ENCODE data around the gene TIMM22.
A peak's percentile ranks its signal among the peaks of the same experiment; 100 is the strongest.
"Not testable (repeated sequence)": the region's sequence is repeated elsewhere in the genome, so short reads cannot be mapped to it uniquely, and the experiment has no call there.

TIMM22 gene

DNA sequence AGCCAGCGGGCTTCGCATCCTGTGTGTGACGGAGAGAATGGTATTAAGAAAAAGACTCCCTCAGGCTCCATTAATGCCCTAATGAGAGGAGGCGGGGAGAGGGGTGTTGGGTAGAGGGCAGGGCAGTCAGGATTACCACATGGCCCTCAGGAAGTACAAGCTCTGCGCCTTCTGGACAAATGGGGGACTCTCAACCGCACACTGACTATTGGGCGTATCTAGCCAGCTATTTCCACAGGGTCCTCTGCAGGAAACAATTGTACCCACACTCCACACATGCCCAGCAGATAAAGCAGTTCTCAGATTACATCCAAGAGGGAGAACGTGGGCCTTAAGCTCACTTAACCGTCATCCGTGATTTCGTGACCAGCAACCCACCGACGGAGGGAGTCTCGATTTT, 32.1 kb upstream of the TIMM22 start:
- TF ChIP-seq GATA1 (IDR thresholded peaks at IDR 0.05; ENCODE audit: low read depth, low read length) (no peak), POLR2A (IDR thresholded peaks at IDR 0.05; ENCODE audit: low read length) (no peak)
- no peak for DNase-seq

- no peak for TF ChIP-seq GATA1 (IDR thresholded peaks at IDR 0.05; ENCODE audit: low read depth, low read length)
- TF ChIP-seq POLR2A (IDR thresholded peaks at IDR 0.05; ENCODE audit: low read length) = no peak
- no peak for DNase-seq
These were observed 31.5 kb upstream of the TIMM22 start for GRCh38 chr17:965311-965989.

- TF ChIP-seq GATA1 (IDR thresholded peaks at IDR 0.05; ENCODE audit: low read depth, low read length) = no peak
- no peak for TF ChIP-seq POLR2A (IDR thresholded peaks at IDR 0.05; ENCODE audit: low read length)
- DNase-seq = no peak
These were observed 29.8 kb upstream of the TIMM22 start for GRCh38 chr17:967122-967521.

DNA sequence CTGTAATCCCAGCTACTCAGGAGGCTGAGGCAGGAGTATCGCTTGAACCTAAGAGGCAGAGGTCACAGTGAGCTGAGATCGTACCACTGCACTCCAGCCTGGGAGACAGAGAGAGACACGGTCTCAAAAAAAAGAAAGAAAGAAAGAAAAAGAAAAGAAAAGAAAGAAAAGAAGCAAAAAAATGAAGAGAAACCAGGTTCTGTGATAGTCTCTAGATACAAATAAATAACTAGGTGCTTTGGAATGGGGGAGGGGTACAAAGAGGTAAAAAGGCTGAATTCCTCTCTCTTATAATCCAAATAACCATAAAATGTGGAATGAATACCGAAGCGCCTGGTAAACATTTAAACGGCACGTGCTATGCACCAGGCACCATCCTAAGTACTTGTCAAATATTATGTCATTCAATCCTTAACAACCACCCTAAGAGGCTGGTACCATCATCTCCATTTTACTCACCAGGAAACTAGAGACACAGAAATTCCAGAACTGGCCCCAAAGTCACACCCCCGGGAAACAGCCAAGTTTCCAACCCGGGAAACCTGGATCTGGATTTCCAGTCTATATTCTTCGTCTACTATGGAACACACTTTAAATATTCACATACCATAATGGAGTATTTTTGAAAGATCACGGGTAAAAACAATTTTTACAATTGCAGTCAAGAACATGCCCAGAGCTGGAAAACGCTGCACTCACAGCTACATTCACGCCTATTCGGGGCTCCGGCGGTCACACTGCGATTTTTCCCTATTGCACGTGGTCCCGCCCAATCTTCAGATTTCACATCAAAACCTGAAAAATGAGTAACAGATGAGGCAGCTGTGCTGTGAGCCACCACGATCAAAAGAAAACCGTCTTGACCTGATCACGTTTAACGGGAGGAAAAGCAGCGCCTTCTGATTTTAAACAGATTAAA, 27.9 kb upstream of the TIMM22 start:
- DNase-seq = no peak
- TF ChIP-seq POLR2A (IDR thresholded peaks at IDR 0.05; ENCODE audit: low read length) (no peak), GATA1 (IDR thresholded peaks at IDR 0.05; ENCODE audit: low read depth, low read length) (no peak)

GRCh38 chr17:969811-970355, 27.0 kb upstream of the TIMM22 start:
- no peak for TF ChIP-seq GATA1 (IDR thresholded peaks at IDR 0.05; ENCODE audit: low read depth, low read length)
- no peak for TF ChIP-seq POLR2A (IDR thresholded peaks at IDR 0.05; ENCODE audit: low read length)
- peak in 1 of 2 experiments; percentile 26 for DNase-seq

GRCh38 chr17:970364-970763, 26.6 kb upstream of the TIMM22 start:
- DNase-seq = no peak
- TF ChIP-seq GATA1 (IDR thresholded peaks at IDR 0.05; ENCODE audit: low read depth, low read length) (no peak), POLR2A (IDR thresholded peaks at IDR 0.05; ENCODE audit: low read length) (no peak)

DNA sequence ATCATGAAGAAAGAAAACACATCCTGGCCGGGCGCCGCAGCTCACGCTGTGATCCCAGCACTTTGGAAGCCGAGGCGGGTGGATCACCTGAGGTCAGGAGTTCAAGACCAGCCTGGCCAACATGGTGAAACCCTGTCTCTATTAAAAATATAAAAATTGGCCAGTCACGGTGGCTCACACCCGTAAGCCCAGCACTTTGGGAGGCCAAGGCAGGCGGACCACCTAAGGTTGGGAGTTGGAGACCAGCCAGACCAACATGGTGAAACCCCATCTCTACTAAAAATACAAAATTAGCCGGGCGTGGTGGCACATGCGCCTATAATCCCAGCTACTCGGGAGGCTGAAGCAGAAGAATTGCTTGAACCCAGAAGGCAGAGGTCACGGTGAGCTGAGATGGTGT, 25.1 kb upstream of the TIMM22 start:
- not testable (repeated sequence) for DNase-seq

DNA sequence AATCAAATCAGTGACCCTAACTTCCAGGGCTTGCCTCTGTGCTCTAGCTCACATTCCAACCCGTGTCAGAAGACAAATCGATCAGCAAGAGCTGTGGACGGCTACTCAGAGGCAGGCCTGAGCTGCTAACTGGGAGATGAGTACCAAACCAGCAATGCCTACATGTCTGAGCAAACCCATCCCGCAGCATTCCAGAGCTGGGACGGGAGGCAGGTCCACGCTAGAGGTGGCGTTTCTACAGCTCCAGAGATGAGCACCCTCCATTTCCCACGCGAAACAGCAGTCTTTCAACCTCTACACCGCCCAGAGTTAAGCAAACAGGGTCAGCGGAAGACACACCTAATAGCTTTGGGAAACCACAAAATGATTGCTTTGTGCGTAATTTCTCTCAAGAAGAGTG, 23.9 kb upstream of the TIMM22 start:
- TF ChIP-seq GATA1 (IDR thresholded peaks at IDR 0.05; ENCODE audit: low read depth, low read length) (no peak), POLR2A (IDR thresholded peaks at IDR 0.05; ENCODE audit: low read length) (no peak)
- DNase-seq = no peak

DNA sequence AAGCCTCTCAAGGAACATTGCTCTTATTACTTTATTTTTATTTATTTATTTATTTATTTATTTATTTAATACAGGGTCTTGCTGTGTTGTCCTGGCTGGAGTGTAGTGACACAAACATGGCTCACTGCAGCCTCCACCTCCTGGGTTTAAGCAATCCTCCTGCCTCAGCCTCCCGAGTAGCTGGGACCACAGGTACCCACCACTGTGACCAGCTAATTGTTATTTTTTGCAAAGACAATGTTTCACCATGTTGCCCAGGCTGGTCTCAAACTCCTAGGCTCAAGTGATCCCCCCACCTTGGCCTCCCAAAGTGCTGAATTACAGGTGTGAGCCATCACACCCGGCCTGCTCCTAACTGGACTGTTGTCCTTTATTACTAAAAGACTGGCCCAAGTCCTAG, 22.2 kb upstream of the TIMM22 start:
- not testable (repeated sequence) for DNase-seq

- no peak for DNase-seq
- TF ChIP-seq POLR2A (IDR thresholded peaks at IDR 0.05; ENCODE audit: low read length) = no peak
- no peak for TF ChIP-seq GATA1 (IDR thresholded peaks at IDR 0.05; ENCODE audit: low read depth, low read length)
These were observed 21.5 kb upstream of the TIMM22 start for GRCh38 chr17:975371-975915.

- no peak for TF ChIP-seq GATA1 (IDR thresholded peaks at IDR 0.05; ENCODE audit: low read depth, low read length)
- TF ChIP-seq POLR2A (IDR thresholded peaks at IDR 0.05; ENCODE audit: low read length) = no peak
- no peak for DNase-seq
These were observed 20.6 kb upstream of the TIMM22 start for GRCh38 chr17:976312-976711.

DNA sequence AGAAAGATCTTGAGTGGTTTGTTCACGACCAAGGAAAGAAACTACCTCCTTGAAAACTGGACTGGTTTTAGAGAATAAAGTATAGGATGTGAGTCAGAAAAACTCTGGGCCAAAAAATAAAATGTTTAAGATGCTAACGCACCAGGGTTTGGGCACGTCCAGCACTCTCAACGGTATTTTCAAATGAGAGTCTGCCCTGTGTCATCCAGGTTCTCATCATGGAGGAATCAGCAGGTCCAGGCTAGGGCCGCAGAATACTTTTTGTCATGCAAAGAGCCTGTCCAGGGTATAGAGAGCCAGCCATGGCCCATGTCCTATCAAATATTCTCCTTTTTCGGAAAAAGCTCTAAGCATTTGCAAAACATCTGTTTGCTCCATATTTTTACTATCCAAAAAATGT, 19.8 kb upstream of the TIMM22 start:
- no peak for DNase-seq
- no peak for TF ChIP-seq POLR2A (IDR thresholded peaks at IDR 0.05; ENCODE audit: low read length)
- no peak for TF ChIP-seq GATA1 (IDR thresholded peaks at IDR 0.05; ENCODE audit: low read depth, low read length)

DNA sequence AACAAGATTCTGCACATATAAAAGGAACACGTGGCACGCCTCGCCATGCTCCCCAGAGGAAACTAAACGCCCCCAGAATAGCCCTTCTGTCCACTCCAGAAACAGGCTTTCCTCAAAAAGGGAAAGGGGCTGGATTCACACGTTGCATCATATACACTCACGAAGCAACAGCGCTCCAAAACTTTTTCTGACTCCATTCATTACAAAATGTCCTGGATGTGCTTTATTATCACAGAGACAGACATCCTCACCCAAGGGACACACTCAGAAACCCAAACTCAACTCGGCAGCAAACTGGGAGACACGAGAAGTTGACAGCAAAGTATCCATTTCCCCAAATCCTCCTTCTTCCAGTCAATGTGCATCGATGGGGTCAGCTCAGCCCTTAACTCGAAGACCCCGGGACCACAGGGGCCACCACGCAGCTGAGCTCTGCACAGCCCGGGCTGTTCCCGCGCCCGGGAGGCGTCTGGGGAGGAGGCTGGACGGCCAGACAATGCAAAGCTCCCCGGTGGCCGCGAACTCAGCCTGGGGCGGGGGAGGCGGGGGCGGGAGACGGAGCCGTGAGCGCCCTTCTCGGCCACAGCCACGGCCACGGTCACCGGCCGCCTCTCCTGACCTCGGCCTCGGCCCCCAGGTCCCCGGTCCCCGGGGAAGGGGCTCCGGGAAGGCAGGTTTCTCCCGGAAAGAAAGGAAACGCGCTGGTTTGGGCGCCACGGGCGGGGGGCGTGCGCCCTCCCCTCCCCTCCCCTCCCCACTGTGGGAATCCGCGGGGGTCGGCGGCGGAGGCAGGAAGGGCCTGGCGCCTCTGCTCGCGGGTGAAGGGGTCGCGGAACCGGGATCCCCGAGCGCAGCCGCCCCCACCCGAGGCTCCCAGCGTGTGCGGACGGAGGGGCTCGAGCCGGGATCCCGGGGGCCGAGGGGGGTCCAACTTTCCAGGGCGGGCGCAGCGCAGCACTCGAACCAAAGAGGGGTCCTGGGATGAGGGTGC, 18.5 kb upstream of the TIMM22 start:
- no peak for TF ChIP-seq GATA1 (IDR thresholded peaks at IDR 0.05; ENCODE audit: low read depth, low read length)
- no peak for TF ChIP-seq POLR2A (IDR thresholded peaks at IDR 0.05; ENCODE audit: low read length)
- no peak for DNase-seq

DNA sequence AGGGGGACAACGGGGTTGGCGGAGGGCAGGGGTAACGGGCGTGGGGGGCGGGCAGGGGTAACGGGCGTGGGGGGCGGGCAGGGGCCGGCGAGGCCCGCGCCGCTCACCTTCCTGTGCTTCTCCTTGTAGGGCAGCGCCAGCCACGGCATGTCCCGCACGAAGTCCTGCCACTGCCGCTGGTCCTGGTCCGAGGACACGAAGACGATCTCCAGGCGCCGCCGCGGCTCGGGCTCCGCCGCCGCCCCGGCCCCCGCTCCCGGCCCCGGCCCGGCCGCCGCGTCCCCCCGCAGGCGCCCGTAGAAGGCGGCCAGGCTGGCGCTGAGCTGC, 17.8 kb upstream of the TIMM22 start:
- DNase-seq = no peak
- TF ChIP-seq POLR2A (IDR thresholded peaks at IDR 0.05; ENCODE audit: low read length) = no peak
- no peak for TF ChIP-seq GATA1 (IDR thresholded peaks at IDR 0.05; ENCODE audit: low read depth, low read length)

Measured in erythroblast (primary cell).